ENCODE data around the gene ZNF598.
A peak's percentile ranks its signal among the peaks of the same experiment; 100 is the strongest.

Gene ZNF598

DNA sequence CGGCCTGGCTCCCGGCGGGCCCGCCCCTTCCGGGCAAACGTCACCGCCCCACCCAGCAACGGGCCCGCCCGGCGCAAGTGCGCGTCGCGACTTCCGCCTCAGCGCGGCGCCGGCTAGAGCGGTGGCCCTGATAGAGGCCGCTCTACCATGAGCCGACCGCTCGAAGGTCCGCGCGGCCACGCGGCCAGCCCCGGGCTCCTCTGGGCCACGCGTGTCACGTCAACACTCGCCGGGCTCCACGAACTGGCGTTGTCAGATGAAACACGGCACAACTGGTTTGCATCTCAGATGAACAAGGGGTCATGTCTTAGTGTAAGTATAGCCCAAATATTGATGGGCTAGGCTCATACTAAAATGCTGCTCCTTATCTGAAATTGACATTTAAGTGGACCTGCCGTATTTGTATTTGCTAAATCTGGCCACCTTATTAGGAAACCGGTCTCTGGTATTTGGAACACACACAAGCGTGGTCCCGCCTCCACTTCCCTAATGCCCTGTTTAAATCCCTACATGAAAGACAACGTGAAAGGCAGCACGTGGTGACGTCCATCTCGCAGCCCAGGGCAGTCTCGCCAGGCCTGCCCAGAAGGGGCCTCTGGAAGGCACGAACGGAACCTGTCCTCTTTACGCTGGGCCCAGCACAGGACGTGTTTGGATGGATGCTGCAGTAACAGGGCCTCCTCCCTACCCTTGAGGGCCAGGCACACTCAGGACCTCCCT lies at the start of gene ZNF598:
Gene ZNF598, minus strand, starts transcription at position 31 of the 720 bp plus-strand sequence.
- peak within 1 kb of the TSS; percentile 86 for H3K27ac ChIP-seq
- TF ChIP-seq ZFX (IDR thresholded peaks at IDR 0.05; ENCODE audit: borderline replicate concordance), result no peak
- TF ChIP-seq, protein P1, sequence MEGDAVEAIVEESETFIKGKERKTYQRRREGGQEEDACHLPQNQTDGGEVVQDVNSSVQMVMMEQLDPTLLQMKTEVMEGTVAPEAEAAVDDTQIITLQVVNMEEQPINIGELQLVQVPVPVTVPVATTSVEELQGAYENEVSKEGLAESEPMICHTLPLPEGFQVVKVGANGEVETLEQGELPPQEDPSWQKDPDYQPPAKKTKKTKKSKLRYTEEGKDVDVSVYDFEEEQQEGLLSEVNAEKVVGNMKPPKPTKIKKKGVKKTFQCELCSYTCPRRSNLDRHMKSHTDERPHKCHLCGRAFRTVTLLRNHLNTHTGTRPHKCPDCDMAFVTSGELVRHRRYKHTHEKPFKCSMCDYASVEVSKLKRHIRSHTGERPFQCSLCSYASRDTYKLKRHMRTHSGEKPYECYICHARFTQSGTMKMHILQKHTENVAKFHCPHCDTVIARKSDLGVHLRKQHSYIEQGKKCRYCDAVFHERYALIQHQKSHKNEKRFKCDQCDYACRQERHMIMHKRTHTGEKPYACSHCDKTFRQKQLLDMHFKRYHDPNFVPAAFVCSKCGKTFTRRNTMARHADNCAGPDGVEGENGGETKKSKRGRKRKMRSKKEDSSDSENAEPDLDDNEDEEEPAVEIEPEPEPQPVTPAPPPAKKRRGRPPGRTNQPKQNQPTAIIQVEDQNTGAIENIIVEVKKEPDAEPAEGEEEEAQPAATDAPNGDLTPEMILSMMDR (IDR thresholded peaks at IDR 0.05), result no peak

DNA sequence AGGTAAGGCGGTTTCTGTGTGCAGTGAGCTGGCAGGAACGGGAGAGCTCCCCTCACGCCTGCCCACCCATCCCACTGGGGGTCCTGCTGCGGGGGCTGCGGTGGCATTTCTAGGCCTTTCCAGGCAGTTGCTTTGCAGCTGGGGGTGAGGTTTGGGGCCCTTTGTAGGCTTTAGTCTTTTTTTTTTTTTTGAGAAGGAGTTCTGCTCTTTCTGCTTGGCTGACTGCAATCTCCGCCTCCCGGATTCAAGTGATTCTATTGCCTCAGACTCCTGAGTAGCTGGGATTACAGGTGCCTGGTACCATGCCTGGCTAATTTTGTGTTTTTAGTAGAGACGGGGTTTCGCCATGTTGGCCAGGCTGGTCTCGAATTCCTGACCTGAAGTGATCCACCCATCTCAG lies 49.3 kb upstream of the ZNF598 start:
- no peak for TF ChIP-seq ZFX (IDR thresholded peaks at IDR 0.05; ENCODE audit: borderline replicate concordance)
- TF ChIP-seq, protein P1 (IDR thresholded peaks at IDR 0.05), result no peak
- H3K27ac ChIP-seq, result no peak overlapping the region

- H3K27ac ChIP-seq, result no peak overlapping the region
Measured at GRCh38 chr16:2058420-2058819, 48.8 kb upstream of the ZNF598 start.

DNA sequence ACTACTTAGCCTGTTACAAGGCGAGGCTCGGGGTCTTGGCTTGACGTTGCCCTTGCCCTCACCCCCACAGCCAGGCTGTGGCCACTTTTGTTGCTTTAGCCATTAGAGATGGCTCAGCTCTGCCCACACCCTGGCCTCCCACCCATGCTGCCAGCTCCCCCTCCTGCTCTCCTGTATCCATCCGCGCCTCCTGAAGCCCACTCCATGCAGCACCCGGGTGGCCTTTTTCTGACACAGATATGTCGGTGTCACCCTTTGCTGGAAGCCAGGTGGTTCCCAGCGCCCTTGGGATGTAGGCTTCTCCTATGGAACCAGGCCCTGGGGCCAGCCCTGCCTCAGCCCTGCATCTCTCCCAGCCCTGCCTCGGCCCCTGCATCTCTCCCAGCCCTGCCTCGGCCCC lies 47.8 kb upstream of the ZNF598 start:
- TF ChIP-seq, protein P1 (IDR thresholded peaks at IDR 0.05), result no peak
- TF ChIP-seq ZFX (IDR thresholded peaks at IDR 0.05; ENCODE audit: borderline replicate concordance), result no peak
- no peak overlapping the region for H3K27ac ChIP-seq

More at GRCh38 chr16:2058420-2058819, 48.8 kb upstream of the ZNF598 start:
- TF ChIP-seq, protein P1 (IDR thresholded peaks at IDR 0.05), result no peak
- no peak for TF ChIP-seq ZFX (IDR thresholded peaks at IDR 0.05; ENCODE audit: borderline replicate concordance)

DNA sequence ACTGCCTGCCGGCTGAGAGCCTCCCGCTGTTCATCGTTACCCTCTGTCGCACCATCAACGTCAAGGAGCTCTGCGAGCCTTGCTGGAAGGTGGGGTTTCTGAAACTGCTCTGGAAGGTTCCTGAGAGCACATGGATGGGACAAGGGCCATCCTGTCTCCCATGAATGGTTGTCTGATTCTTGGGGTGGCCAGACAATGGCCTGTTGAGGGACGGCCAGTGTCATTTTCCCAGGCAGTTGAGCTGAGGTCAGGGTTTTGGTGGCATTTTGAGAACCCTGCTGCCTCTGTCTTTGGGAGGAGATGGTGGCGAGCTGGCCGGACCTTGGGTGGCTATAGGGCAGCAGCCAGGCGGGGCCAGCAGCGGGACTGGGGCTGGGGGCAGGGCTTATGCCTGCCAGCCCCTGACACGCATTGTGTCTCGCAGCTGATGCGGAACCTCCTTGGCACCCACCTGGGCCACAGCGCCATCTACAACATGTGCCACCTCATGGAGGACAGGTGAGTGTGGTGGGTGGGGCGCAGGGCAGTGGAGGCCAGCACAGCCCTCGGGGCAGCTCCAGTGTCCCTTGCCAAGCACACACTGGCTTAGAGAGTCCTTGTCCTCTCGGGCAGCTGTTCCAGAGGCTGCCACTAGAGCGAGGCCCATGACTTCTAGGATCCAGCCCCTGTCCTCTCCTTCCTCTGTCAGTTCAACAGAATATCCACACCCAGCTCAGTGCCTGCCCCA lies 47.2 kb upstream of the ZNF598 start:
- H3K27ac ChIP-seq, result no peak overlapping the region
- TF ChIP-seq, protein P1 (IDR thresholded peaks at IDR 0.05), result no peak
- no peak for TF ChIP-seq ZFX (IDR thresholded peaks at IDR 0.05; ENCODE audit: borderline replicate concordance)

- no peak for TF ChIP-seq ZFX (IDR thresholded peaks at IDR 0.05; ENCODE audit: borderline replicate concordance)
- H3K27ac ChIP-seq, result no peak overlapping the region
Measured at GRCh38 chr16:2056077-2056476, 46.5 kb upstream of the ZNF598 start.

DNA sequence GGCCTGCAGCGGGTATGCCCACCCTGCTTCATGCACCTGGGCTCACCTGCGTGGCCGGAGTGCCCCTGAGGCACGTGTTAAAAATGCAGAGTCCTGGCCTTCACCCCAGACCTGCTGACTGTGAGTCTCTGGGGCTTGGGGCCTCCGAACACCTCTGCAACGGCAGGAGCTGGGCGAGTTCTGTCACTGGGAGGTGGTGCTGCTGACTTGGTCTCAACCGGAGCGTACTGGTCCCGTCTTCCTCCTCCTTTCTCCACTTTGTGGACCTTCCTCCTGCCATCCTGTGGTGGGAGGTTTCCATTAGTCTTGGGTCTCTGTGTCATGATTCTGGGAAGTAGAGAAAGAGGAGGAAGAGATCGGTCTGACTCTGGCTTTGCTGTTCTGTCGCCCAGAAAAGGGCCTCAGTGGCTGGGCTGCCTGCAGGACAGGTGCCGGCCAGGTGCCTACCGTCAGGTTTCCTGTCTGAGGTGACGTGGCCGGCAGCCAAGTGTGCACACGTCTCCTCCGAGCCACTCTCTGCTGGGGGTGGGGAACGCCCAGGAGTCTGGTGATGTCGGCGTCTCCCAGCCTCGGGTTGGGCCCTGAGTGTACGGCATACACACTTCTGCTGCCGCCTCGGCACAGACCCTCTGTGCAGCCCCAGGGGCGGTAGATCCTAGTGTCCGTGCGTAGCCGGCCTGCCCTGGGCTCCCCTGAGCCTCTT lies 45.1 kb upstream of the ZNF598 start:
- no peak for TF ChIP-seq ZFX (IDR thresholded peaks at IDR 0.05; ENCODE audit: borderline replicate concordance)
- TF ChIP-seq, protein P1 (IDR thresholded peaks at IDR 0.05), result no peak

More for the DNA sequence above, 45.1 kb upstream of the ZNF598 start:
- H3K27ac ChIP-seq, result no peak overlapping the region

Measured in 22Rv1 (cell line).